ENCODE data around the gene DNAJC11.
"Not testable (repeated sequence)": the region's sequence is repeated elsewhere in the genome, so short reads cannot be mapped to it uniquely, and the experiment has no call there.

The DNAJC11 gene

GRCh38 chr1:6623269-6623965 is 78.2 kb downstream of the DNAJC11 start:
- no peak for DNase-seq

GRCh38 chr1:6622396-6623152 is 79.0 kb downstream of the DNAJC11 start:
- DNase-seq = no peak

GRCh38 chr1:6621429-6622391 is 79.9 kb downstream of the DNAJC11 start:
- DNase-seq = no peak

- DNase-seq = no peak
Observed at GRCh38 chr1:6619045-6619444, 82.6 kb downstream of the DNAJC11 start.

- no peak for DNase-seq
Observed at GRCh38 chr1:6614929-6615785, 86.5 kb downstream of the DNAJC11 start.

GRCh38 chr1:6614019-6614928 is 87.3 kb downstream of the DNAJC11 start:
- DNase-seq = no peak

- peak; percentile 89 to 98 for DNase-seq
Observed at GRCh38 chr1:6613361-6614018, 88.1 kb downstream of the DNAJC11 start, which contains the start of gene PHF13. PHF13 (plus strand) TSS chr1:6613731; CDS start chr1:6614067, 336 bp downstream.

GRCh38 chr1:6612641-6613360 is 88.8 kb downstream of the DNAJC11 start:
- no peak for DNase-seq

- DNase-seq = no peak
Observed at GRCh38 chr1:6603915-6604558, 97.6 kb downstream of the DNAJC11 start.

- no peak for DNase-seq
Observed at GRCh38 chr1:6603238-6603914, 98.2 kb downstream of the DNAJC11 start.

GRCh38 chr1:6602669-6603237 is 98.9 kb downstream of the DNAJC11 start, which contains the start of gene KLHL21:
KLHL21 (minus strand) TSS chr1:6602869; CDS start chr1:6602817, 52 bp downstream.
- DNase-seq = no peak

GRCh38 chr1:6601923-6602668 is 99.5 kb downstream of the DNAJC11 start:
- DNase-seq = no peak

- DNase-seq = no peak
Observed at GRCh38 chr1:6601049-6601922, 100.3 kb downstream of the DNAJC11 start.

GRCh38 chr1:6600410-6601048 is 101.1 kb downstream of the DNAJC11 start:
- no peak for DNase-seq

- DNase-seq = not testable (repeated sequence)
Observed at GRCh38 chr1:6599991-6600390, 101.6 kb downstream of the DNAJC11 start.

All from cerebellar nuclear complex (tissue), 1 donor.